HG03095 (cell line): ENCODE results near the gene MAPKAPK3.
A peak's percentile ranks its signal among the peaks of the same experiment; 100 is the strongest.

Experiments
- ATAC-seq: cut with Tn5 transposase; IDR thresholded peaks from one replicate; pipeline ENCODE4 v1.9.1; 2021; ENCODE audit warnings: moderate library complexity; ENCODE audit not compliant: unreplicated experiment

The MAPKAPK3 gene

DNA sequence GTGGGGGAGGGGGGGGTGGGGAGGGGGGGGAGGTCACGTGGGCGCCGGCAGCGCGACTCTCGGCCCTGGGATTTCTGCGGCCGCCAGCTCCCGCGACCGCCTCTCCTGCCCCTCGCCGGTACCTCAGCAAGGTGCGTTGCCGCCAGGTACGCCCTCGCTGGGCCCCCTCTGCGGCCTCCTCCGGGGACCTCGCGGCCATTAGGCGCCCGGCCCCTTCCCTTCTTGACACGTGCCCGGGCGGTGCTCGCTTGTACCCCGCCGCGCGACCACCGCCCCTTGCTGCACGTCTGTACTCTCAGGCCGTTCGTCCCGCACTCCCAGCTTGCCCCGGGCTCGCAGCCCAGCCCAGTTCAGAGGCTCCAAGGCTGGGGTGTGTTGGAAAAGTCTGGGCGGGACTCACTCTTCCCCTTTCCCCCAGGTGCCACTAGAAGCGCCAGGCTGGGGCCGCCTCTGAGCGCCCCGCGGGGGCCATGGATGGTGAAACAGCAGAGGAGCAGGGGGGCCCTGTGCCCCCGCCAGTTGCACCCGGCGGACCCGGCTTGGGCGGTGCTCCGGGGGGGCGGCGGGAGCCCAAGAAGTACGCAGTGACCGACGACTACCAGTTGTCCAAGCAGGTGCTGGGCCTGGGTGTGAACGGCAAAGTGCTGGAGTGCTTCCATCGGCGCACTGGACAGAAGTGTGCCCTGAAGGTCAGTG is at the start of gene MAPKAPK3:
Gene MAPKAPK3 (plus strand): TSS at position 56 of the 696 bp plus-strand sequence. CDS start 415 bp downstream, at position 471.
- peak; percentile 16 for ATAC-seq

GRCh38 chr3:50567386-50568167 is 49.4 kb upstream of the MAPKAPK3 start, which contains the start of gene C3orf18:
Gene C3orf18 (minus strand): TSS chr3:50567747. CDS start chr3:50565699, 2,048 bp downstream.
- ATAC-seq = peak; percentile 77

GRCh38 chr3:50568947-50569749 is 47.8 kb upstream of the MAPKAPK3 start, which contains the start of gene HEMK1:
Gene HEMK1 (plus strand): TSS chr3:50569522. CDS start chr3:50571105, 1,583 bp downstream.
- peak; percentile 60 for ATAC-seq

DNA sequence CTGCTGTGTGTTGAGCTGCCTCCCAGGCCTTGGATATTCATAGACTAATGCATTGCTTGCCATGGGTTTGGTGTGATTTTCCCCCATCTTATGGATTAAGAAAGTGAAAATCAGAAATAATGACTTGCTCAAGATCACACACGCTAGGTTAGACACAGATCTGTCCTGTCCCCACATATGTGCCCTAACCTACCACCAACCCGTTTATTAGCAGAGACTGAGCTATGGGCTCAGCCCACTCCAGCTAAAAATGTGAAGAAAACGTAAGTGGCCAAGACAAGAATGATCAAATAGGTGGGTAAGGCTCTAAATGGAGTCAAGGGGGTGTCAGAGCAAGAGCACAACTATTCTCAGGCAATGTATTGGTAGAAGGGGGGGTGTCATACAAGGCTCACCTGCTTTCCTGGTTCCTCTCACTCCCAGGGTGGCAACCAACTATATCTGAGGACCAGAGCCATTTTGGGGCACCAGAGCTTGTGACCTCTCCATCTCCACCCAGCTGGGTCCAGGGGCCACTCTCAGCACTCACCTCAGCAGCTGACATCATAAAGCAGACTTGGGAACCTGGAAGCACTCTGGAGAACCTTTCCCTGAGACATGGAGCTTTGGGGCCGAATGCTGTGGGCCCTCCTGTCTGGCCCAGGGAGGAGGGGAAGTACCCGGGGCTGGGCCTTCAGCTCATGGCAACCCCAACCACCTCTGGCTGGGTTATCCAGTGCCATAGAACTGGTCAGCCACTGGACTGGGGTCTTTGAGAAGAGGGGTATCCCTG is 46.3 kb upstream of the MAPKAPK3 start:
- no peak for ATAC-seq

DNA sequence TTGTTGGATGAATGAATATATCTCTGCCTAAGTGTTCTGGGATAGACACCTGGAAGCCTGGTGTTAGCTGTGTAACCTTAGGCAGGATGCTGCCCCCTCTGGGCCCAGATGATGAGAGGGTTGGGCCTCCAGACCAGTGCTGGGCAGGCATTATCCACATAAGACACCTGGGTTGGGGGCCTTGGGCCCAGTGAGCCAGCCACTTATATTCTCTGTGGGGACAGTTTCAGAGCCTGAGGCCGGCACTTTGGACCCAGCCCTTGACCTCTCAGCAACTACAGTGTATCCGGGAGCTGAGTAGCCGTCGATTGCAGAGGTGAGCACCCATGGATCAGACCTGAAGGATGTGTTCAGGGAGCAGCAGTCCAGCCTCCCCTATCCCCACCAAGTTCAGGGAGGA is 45.5 kb upstream of the MAPKAPK3 start:
- no peak for ATAC-seq

DNA sequence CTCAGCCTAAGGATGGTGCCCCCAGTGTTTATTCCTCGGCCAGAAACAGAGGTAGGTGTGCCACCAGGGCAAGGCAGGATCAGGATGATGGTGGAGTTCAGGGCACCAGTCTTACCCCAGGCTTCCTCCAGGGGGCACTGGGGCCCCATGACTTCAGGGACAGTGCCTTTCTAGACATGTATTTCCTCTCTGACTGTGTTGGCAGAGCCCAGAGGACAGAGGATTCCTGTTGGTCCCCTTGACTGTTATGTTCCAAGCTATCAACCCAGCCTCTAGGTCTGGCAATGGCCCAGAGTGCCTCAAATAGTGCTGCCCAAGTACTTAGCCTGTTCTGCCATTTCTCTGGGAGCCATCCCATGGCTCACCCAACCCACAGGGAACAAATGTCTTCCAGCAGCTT is 44.8 kb upstream of the MAPKAPK3 start:
- ATAC-seq = no peak

DNA sequence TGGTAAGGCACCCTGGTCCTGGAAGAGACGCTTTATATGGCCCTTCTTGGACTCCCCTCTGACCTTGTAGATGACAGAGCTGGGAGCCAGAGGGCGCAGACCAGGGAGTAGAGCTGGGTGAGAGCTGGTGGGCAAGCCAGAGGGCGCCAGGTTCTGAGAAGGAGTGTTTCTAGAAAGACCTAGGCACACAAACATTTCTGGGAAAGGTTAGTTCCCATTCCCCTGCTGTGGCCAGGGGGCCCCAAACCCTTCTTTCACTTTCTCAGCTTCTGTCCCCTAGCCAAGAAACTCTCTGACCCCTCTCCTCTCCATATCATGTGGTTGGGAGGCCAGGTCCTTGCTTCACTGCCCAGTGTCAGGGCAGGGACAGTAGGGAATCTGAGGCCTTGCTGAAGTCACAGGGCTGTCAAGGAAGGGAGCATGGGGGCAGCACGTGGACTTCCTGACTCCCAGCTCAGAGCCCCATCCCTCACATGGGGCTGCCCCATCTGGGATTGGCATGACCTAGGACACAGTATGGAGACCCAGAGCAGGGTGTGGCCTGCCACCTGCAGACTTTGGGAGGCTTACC is 44.1 kb upstream of the MAPKAPK3 start:
- no peak for ATAC-seq

- no peak for ATAC-seq
These were observed 43.1 kb upstream of the MAPKAPK3 start for GRCh38 chr3:50573566-50574443.

- no peak for ATAC-seq
These were observed 42.5 kb upstream of the MAPKAPK3 start for GRCh38 chr3:50574444-50574831.

- ATAC-seq = no peak
These were observed 41.6 kb upstream of the MAPKAPK3 start for GRCh38 chr3:50575372-50575771.

- ATAC-seq = no peak
These were observed 39.6 kb upstream of the MAPKAPK3 start for GRCh38 chr3:50577348-50577747.

DNA sequence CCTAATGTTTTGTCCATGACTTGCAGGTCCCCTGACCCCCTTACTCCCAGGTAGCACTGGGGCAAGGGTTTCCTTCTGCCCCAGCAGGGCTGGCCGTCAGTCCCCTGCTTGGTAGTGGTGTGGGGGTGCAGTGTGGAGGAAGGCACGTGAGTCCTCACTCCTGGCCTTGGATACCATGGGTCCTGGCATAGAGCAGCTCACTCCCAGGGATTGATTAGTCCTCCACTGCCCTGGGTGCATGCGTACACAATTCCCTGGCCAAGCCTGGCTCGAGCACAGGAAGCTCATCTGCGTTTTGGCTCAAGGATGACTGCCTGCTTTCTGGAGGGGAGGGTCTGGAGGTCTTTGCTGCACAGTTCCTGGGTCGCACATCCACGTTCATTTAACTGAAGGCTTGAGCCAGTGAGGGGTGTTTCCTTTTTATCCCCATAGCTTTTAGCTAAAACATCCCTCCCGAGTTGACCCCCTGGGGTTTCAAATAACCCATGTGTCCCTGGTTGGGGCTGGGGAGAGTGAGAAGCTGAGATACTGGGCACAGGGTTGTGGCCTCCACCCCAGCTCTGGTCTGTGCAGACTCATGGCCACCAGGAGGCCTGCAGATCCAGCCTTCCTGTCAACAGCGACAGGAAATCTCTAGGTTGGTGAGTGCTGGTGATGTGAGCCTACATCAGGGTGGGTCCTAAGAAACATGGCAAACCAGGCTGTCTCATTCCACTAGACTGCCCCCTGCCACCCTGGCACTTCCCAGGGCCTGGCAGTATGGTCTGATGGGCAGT is 36.1 kb upstream of the MAPKAPK3 start:
- no peak for ATAC-seq

DNA sequence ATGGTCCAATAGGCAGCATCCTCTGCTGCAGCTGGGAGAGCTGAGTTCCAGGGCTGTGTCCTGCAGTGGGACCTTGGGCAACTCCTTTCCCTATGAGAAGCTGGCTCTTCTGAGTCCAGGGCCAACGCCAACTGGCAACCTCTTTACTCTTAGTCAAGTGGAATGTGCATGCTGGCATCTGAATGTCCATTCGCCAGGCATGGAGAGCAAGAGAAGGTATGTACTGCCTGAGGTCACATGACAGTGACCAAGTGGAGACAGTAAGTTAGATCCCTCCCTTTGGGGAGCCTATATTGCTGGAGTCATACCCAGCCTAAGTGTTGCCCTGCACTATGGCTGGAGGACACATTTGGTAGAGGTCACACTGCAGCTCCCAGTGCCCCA is 35.5 kb upstream of the MAPKAPK3 start:
- no peak for ATAC-seq

- no peak for ATAC-seq
These were observed 34.9 kb upstream of the MAPKAPK3 start for GRCh38 chr3:50582083-50582482.

DNA sequence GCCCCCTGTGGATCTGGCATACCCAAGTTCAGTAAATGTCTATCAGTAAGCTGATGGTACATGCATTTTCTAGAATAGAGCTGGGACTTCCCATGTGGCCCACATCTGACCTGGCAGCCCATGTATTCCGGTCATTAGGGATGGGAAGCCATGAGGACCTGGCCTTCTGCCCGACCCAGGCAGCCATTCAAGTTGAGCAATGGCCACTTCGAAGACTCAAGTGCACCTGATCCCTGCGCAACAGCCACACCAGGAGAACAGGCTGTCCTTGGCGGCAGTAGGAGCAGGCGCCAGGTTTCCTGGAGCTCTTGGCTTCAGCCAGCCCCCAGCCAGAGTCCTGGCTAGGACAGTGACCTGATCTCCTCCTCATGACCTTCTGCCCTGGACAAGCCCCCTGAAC is 33.1 kb upstream of the MAPKAPK3 start:
- ATAC-seq = no peak

DNA sequence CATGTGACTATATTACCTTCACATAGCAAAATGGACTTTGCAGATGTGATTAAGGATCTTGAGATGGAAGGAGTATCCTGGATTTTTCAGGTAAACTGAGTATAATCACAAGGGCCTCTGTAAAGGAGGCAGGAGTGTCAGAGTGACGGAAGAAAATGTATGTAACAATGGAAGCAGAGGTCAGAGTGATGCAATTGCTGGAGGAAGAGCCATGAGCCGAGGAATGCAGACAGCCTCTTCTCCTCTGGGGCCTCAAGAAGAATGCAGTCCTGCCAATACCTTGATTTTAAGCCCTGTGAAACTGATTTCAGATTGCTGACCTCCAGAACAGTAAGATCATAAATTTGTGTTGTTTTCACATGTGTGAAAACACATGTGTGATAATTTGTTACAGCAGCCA is 32.6 kb upstream of the MAPKAPK3 start:
- no peak for ATAC-seq

DNA sequence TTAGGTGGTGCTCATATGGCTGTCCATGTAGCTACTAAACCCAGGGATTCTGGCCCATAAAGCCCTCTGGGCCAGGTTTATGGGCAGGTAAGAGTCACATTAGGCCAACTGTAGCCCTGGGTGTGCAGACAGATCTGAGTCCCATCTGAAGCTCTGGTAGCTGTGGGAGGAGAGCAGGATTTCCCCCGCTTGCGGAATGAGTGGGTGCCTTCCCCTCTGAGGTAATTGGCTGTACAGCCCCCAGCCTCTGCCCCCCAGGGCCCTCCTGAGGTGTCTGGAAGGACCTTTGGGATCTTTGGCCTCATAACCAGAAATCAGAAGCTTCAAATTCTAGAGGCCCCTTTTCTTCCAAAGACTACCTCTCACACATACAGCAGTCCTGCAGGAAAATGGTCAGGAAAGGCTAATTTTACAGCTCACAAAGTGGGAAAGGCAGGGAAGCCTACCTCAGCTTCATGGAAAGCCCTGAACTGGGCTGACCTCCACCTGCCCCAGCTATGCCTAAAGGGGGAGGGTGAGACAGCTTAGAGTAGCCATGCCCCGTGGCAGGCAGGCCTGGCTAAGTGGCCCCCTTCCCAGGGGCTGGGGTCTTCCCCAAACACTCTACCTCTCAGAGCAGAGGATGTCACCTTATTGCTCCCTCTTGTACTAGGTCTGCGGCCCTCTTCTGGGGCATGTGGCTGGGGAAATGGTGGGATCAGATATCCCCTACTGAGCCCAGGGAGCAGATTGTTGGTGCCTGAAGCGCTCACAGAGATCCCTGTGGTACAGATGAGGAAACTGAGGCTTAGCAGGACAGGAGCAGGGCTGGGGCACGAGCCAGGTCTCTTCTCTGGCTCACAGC is 30.8 kb upstream of the MAPKAPK3 start:
- no peak for ATAC-seq

- ATAC-seq = no peak
These were observed 30.2 kb upstream of the MAPKAPK3 start for GRCh38 chr3:50586763-50587070.
